A549 (cell line): Measurements from ENCODE around the gene DNMT3A. TPM values are rescaled to one million over a fixed set of nuclear protein-coding genes. Genes with fewer than 3 reads are reported as not detected.

Experiments
- ATAC-seq, 2 experiments: fragments of 200-7000 bp in 1 of 2; fragments of >200 bp in 1 of 2; cut with Nextera tagmentation in 1 of 2; cut with Tn5 transposase in 1 of 2; 3 replicates each; pipeline versions ENCODE4 v1.8.0 to v1.9.1; 2018 to 2020; ENCODE audit warnings: mild to moderate bottlenecking in 1 of 2, moderate library complexity in 1 of 2
- CTCF ChIA-PET: fragments of 300-600 bp; sonication (Branson Sonifier 250); formaldehyde crosslinking; extraction: SDS; loops from one replicate; lab custom pipeline; 2021; ENCODE audit warnings: antibody characterized with exemption, inconsistent platforms; lab: Yijun Ruan, JAX
- POLR2A ChIA-PET: fragments of 350-600 bp; formaldehyde crosslinking; extraction: SDS; loops from one replicate; lab custom pipeline; 2021; ENCODE audit warnings: antibody characterized with exemption, inconsistent platforms; lab: Yijun Ruan, JAX
- DNase-seq, 2 experiments: peaks; one replicate each; pipeline versions ENCODE4 v3.0.0 to v3.0.0-alpha.2; 2011 to 2016; ENCODE audit warnings: low read depth in 1 of 2, low spot score in 1 of 2
- FAIRE-seq: peaks from 2 replicates; lab custom pipeline; 2011; peaks lifted over from hg19 to GRCh38; lab: Jason Lieb, UNC
- H3K27ac ChIP-seq, 2 experiments: fragments of >200 bp; sonication (Bioruptor Twin); formaldehyde crosslinking; 3 replicates each; pipeline ENCODE4 v1.5.1; 2016 to 2017
- H3K4me1 ChIP-seq: fragments of >200 bp; sonication (Bioruptor Twin); formaldehyde crosslinking; 3 replicates; pipeline ENCODE4 v1.6.1; 2016
- H3K4me2 ChIP-seq: fragments of >200 bp; sonication (Bioruptor Twin); formaldehyde crosslinking; 3 replicates; pipeline ENCODE4 v1.6.1; 2016
- H3K4me3 ChIP-seq: fragments of >200 bp; sonication (Bioruptor Twin); formaldehyde crosslinking; 3 replicates; pipeline ENCODE4 v1.5.1; 2016
- H3K9me3 ChIP-seq: fragments of >200 bp; sonication (Bioruptor Twin); formaldehyde crosslinking; 3 replicates; pipeline ENCODE4 v1.6.1; 2016
- EHMT2 ChIP-seq: fragments of 200-600 bp; sonication (generic); IDR thresholded peaks from 2 replicates; pipeline ENCODE4 v1.6.1; 2016; ENCODE audit warnings: antibody characterized with exemption, low read depth, mild to moderate bottlenecking, moderate library complexity
- ESRRA ChIP-seq: fragments of 150-350 bp; IDR thresholded peaks from 2 replicates; pipeline ENCODE4 v1.6.1; 2014; ENCODE audit warnings: mild to moderate bottlenecking, low read length, borderline replicate concordance
- FOSB ChIP-seq: fragments of 250-450 bp; sonication (Bioruptor Pico); IDR thresholded peaks from 2 replicates; pipeline ENCODE4 v1.5.0; 2020; ENCODE audit warnings: mild to moderate bottlenecking, moderate library complexity
- FOXS1 ChIP-seq: fragments of 250-450 bp; sonication (Bioruptor Pico); IDR thresholded peaks from 2 replicates; pipeline ENCODE4 v1.5.0; 2020; ENCODE audit warnings: mild to moderate bottlenecking, moderate library complexity
- HEYL ChIP-seq: fragments of 250-450 bp; sonication (Bioruptor Pico); IDR thresholded peaks from 2 replicates; pipeline ENCODE4 v1.8.0; 2021; ENCODE audit warnings: mild to moderate bottlenecking, moderate library complexity
- MAZ ChIP-seq: fragments of 150-350 bp; IDR thresholded peaks from 2 replicates; pipeline ENCODE4 v1.6.1; 2014; ENCODE audit warnings: antibody characterized with exemption, low read depth, low read length, borderline replicate concordance
- NPAS2 ChIP-seq: fragments of 250-450 bp; sonication (Bioruptor Pico); IDR thresholded peaks from 2 replicates; pipeline ENCODE4 v1.8.0; 2022; ENCODE audit warnings: mild to moderate bottlenecking, moderate library complexity, borderline replicate concordance
- POLR2A ChIP-seq: IDR thresholded peaks from 2 replicates; pipeline ENCODE4 v1.6.1; 2012; ENCODE audit warnings: mild to moderate bottlenecking, low read length
- RARB ChIP-seq: fragments of 250-450 bp; sonication (Bioruptor Pico); IDR thresholded peaks from 2 replicates; pipeline ENCODE4 v1.8.0; 2021; ENCODE audit warnings: mild to moderate bottlenecking, moderate library complexity
- SMC3 ChIP-seq: fragments of >200 bp; sonication (Bioruptor Twin); formaldehyde crosslinking; IDR thresholded peaks from 3 replicates; pipeline ENCODE4 v1.6.1; 2018; ENCODE audit warnings: inconsistent platforms
- SREBF2 ChIP-seq: fragments of 450-650 bp; IDR thresholded peaks from 2 replicates; pipeline ENCODE4 v1.6.1; 2014; ENCODE audit warnings: mild to moderate bottlenecking, moderate library complexity
- ZNF302 ChIP-seq: fragments of 250-450 bp; sonication (Bioruptor Pico); IDR thresholded peaks from 2 replicates; pipeline ENCODE4 v1.9.0; 2021; ENCODE audit warnings: inconsistent platforms, mild to moderate bottlenecking, moderate library complexity
- ZSCAN20 ChIP-seq: fragments of 250-450 bp; sonication (Bioruptor Pico); IDR thresholded peaks from 2 replicates; pipeline ENCODE4 v1.8.0; 2022; ENCODE audit warnings: mild to moderate bottlenecking, moderate library complexity
- WGBS: methylation state at CpG from one replicate; pipeline ENCODE4 v1.1.6; 2017; ENCODE audit errors: missing lambda C conversion rate; 5-methylcytosine and 5-hydroxymethylcytosine counted together
- polyA plus RNA-seq, 4 experiments: library from polyadenylated mRNA; depleted of rRNA in 3 of 4; stranded (reverse); fragments of >200 nt; fragmentation: RNase III in 1 of 4; extraction: RNeasy Plus Mini Kit Qiagen cat#74134 plus additional on column Dnase treatment in 1 of 4; gene quantifications; 2 replicates in 3 of 4; 3 replicates in 1 of 4; pipeline ENCODE4 v1.2.3, GENCODE V29; 2011 to 2017
- TF ChIP-seq, protein P1 (sequence below): IDR thresholded peaks from 2 replicates; pipeline ENCODE4 v1.6.1; 2012
- TF ChIP-seq, protein P2 (sequence below): fragments of >200 bp; sonication (Bioruptor Twin); formaldehyde crosslinking; IDR thresholded peaks from 2 replicates; pipeline ENCODE4 v1.6.1; 2016
- TF ChIP-seq, protein P3 (sequence below): fragments of 200-600 bp; sonication (generic); IDR thresholded peaks from 2 replicates; pipeline ENCODE4 v1.6.1; 2016; ENCODE audit warnings: antibody characterized with exemption, mild to moderate bottlenecking, moderate library complexity
- TF ChIP-seq, protein P4 (sequence below): IDR thresholded peaks from 2 replicates; pipeline ENCODE4 v1.6.1; 2012; ENCODE audit warnings: low read depth, borderline replicate concordance
- TF ChIP-seq, protein P5 (sequence below): fragments of 150-350 bp; IDR thresholded peaks from 2 replicates; pipeline ENCODE4 v1.6.1; 2014; ENCODE audit warnings: low read depth, mild to moderate bottlenecking, low read length

The DNMT3A gene
- polyA plus RNA-seq, 2 of the 4 experiments (the other 2 are of a cell fraction), result 4.4 to 11.9 TPM

DNA sequence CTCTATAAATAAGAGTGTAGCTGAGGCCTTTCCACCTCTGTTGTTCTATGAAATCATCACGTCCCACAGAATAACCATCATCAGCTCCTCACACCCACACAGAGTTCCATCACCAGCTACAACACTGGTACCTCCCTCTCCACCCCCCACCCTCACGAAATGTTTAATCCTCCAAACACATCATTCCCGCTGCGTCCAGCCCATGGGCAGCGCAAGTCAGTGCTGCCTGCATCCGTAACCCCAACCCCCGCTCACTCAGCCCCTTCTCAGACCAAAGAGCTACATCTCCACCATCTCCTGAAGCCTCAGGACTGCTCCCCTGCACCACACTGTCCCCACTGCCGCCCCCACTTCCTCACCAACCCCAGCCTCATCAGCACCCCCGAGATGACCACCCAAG lies 19.4 kb downstream of the DNMT3A start:
- no peak overlapping the region for H3K4me3 ChIP-seq
- TF ChIP-seq, protein P1, sequence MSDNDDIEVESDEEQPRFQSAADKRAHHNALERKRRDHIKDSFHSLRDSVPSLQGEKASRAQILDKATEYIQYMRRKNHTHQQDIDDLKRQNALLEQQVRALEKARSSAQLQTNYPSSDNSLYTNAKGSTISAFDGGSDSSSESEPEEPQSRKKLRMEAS, result no peak
- TF ChIP-seq ESRRA, result no peak
- TF ChIP-seq, protein P2, sequence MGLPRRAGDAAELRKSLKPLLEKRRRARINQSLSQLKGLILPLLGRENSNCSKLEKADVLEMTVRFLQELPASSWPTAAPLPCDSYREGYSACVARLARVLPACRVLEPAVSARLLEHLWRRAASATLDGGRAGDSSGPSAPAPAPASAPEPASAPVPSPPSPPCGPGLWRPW, result no peak
- TF ChIP-seq, protein P3, sequence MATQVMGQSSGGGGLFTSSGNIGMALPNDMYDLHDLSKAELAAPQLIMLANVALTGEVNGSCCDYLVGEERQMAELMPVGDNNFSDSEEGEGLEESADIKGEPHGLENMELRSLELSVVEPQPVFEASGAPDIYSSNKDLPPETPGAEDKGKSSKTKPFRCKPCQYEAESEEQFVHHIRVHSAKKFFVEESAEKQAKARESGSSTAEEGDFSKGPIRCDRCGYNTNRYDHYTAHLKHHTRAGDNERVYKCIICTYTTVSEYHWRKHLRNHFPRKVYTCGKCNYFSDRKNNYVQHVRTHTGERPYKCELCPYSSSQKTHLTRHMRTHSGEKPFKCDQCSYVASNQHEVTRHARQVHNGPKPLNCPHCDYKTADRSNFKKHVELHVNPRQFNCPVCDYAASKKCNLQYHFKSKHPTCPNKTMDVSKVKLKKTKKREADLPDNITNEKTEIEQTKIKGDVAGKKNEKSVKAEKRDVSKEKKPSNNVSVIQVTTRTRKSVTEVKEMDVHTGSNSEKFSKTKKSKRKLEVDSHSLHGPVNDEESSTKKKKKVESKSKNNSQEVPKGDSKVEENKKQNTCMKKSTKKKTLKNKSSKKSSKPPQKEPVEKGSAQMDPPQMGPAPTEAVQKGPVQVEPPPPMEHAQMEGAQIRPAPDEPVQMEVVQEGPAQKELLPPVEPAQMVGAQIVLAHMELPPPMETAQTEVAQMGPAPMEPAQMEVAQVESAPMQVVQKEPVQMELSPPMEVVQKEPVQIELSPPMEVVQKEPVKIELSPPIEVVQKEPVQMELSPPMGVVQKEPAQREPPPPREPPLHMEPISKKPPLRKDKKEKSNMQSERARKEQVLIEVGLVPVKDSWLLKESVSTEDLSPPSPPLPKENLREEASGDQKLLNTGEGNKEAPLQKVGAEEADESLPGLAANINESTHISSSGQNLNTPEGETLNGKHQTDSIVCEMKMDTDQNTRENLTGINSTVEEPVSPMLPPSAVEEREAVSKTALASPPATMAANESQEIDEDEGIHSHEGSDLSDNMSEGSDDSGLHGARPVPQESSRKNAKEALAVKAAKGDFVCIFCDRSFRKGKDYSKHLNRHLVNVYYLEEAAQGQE, result no peak
- TF ChIP-seq RARB (CRISPR knock-in tag), result no peak
- TF ChIP-seq, protein P4, sequence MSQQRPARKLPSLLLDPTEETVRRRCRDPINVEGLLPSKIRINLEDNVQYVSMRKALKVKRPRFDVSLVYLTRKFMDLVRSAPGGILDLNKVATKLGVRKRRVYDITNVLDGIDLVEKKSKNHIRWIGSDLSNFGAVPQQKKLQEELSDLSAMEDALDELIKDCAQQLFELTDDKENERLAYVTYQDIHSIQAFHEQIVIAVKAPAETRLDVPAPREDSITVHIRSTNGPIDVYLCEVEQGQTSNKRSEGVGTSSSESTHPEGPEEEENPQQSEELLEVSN, result no peak
- TF ChIP-seq NPAS2 (CRISPR knock-in tag), result no peak
- no peak for TF ChIP-seq SMC3
- TF ChIP-seq FOXS1 (CRISPR knock-in tag), result no peak
- TF ChIP-seq EHMT2, result no peak
- no peak for TF ChIP-seq FOSB (CRISPR knock-in tag)
- no peak for TF ChIP-seq POLR2A
- no peak for TF ChIP-seq ZSCAN20
- TF ChIP-seq, all 56 proteins: peak for 0
- no peak overlapping the region for H3K4me2 ChIP-seq
- no peak for DNase-seq
- CTCF ChIA-PET, result interaction anchor here (1.3 to 3.1 kb wide), 3 partner anchors 11 to 54 kb away, joined by 4 to 9 read pairs (median 9); no protein-coding TSS in a partner anchor
- H3K27ac ChIP-seq, result no peak overlapping the region
- no peak for ATAC-seq
- 87% methylated on average over 9 of the region's 9 CpGs for WGBS
- H3K4me1 ChIP-seq, result no peaks in the 10 kb centered on the region
- no peak for FAIRE-seq
- POLR2A ChIA-PET, result interaction anchor here (0.6 to 0.7 kb wide), 2 partner anchors 15 to 31 kb away, joined by 4 to 5 read pairs; no protein-coding TSS in a partner anchor
- H3K9me3 ChIP-seq, result peaks cover 12% of the 10 kb centered on the region; the same call in 2 of the 3 replicates

DNA sequence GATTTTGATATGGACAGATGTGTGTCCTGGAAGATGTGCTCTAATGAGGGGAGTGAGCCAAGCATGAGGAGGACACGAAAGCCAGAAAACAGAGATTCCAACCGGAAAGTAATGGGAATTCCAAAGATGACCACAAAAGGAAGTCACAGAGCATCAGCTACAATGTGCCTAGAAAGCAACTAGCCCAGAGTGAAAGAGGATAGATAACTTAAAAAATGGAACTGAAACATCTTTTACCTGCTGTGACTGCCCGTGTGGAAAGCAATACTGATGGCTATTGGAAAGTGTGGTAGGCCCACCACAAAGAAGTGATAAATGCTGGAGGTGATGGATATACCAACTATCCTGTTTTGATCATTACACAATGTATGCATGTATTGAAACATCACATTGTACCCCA lies 21.6 kb downstream of the DNMT3A start:
- ChIA-PET POLR2A (no interaction called here), CTCF (no interaction called here)
- no peak overlapping the region for H3K4me3 ChIP-seq
- ATAC-seq (no peak), FAIRE-seq (no peak), DNase-seq (no peak)
- 89% methylated on average over 3 of the region's 3 CpGs for WGBS
- H3K4me2 ChIP-seq, result no peak overlapping the region
- TF ChIP-seq, protein P5, sequence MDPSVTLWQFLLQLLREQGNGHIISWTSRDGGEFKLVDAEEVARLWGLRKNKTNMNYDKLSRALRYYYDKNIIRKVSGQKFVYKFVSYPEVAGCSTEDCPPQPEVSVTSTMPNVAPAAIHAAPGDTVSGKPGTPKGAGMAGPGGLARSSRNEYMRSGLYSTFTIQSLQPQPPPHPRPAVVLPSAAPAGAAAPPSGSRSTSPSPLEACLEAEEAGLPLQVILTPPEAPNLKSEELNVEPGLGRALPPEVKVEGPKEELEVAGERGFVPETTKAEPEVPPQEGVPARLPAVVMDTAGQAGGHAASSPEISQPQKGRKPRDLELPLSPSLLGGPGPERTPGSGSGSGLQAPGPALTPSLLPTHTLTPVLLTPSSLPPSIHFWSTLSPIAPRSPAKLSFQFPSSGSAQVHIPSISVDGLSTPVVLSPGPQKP, result no peak
- TF ChIP-seq SMC3, result no peak
- no peak for TF ChIP-seq HEYL (CRISPR knock-in tag)
- no peak for TF ChIP-seq SREBF2
- TF ChIP-seq MAZ, result no peak
- TF ChIP-seq, protein P2, result no peak
- no peak for TF ChIP-seq ZNF302 (CRISPR knock-in tag)
- no peak overlapping the region for H3K27ac ChIP-seq
- peaks cover 1% of the 10 kb centered on the region; the same call in 1 of the 3 replicates for H3K4me1 ChIP-seq
- no peaks in the 10 kb centered on the region for H3K9me3 ChIP-seq
